NCI-H1092 (cell line): ENCODE results near the gene AOPEP.
"Not testable (repeated sequence)": the region's sequence is repeated elsewhere in the genome, so short reads cannot be mapped to it uniquely, and the experiment has no call there.

Source experiments
- DNase-seq: peaks from one replicate; lab custom pipeline; 2025; lab: John Stamatoyannopoulos, UW

AOPEP gene

DNA sequence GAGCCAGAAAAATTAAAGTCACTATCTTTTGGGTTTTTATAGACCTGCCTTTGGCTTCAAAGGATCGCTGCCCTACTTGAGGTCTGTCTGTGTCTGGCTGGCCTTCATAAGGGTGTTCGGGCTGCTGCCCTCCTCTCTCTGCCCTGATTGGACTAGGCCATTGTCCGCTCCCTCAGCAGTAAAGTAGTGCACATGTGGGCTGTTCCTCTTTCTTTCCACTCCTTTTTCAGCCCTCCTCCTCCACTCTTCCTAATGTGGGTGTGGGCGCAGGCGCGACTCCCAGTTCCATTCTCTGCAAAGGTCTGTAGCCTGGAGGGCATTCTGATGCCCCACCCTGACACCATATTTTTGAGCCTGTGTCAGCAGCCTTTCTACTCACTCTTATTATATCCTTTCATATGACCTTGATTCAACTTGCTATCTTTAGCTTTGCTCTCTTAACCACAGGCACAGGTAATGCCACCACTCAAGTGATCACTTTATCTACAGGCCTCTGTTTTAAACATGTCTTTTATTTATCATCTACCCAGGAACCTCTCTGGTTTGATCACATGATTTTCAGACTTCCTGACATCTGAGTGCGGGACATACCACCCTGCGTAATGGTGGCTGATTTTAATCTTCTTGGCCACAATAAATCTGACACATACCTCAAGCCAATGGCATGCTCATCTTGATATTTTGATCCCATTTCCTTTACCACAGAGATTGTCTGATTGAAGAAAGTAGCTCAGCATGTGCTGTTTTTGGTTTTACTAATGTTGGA is 144.5 kb downstream of the AOPEP start:
- no peak for DNase-seq

DNA sequence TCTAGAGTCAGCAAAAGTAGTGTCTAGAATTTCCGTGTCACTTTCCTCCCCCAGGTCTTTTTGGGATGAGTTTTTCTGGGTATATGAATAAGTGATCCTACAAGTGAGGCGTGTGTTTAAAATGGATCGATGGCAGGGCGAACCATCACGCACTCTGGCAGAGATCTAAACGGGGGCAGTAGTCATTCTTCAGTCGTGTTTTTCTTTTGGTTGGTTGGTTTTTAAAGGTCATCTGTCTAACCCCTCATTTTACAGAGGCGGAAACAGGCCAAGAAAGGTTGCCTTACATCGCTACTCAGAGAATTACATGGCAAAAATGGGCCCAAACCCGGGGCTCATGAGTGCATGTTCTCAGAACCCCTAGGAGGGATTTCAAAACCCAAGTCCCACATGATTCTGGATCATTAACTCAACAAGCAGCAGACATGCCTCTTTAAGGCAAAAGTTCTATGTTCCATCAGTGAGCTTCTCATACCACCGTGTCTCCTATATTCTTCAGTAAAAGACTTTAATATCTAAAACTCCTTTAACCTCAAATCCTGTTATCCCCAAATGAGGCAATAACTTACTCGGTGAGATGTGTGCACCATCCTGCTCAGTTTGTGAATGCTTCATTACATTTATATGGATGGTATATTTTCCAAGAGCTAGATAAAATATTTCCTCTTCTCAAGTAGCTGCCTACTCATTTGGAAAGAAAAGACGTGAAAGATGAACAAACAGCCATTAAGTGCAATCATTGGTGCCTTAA is 145.8 kb downstream of the AOPEP start:
- DNase-seq, result no peak

DNA sequence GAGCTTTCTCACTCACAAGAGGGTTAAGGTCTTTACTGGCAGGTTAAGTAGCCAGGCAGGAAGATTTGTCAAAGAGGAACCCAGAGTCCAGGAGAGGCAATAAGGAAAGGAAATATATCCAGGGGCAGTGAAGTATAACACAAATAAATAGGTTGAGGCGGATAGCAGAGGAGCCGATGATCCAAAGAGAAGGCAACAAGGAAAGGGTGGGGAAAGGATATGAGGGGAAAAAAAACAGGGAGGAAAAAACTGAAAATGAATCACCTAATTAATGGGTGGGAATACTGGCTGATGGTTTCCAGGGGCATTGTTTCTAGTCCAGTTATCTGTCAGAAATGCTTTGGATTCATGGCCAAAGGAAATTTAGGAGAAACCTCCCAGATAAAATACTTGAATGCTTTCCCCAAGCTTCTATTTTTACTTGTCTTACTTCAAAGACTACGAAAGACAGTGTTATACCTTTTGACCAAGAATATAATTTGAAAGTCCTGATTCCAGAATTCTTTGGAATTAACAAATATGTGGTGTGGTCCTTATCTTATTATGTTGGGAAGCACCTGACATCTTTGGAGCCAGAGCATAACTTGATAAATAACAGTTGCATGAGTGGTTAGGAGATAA is 146.5 kb downstream of the AOPEP start:
- no peak for DNase-seq

DNA sequence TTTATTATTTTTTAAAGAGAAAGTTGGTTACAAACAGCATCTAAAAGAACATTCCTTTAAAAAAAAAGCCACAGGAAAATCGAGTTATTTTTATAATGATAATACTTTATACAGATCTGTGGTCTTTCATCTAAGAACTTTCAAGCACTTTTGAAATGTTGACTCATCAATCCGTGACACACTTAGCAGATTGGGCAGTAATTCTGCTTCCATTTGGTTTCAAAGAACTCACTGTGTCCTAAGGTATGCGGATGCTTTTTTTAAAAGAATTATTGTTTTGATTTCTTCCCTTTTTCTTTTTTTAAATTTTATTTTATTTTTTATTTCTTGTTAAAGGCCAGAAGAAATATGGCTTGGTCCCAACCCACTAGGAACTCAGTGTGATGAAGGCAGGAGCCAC is 147.8 kb downstream of the AOPEP start:
- no peak for DNase-seq

DNA sequence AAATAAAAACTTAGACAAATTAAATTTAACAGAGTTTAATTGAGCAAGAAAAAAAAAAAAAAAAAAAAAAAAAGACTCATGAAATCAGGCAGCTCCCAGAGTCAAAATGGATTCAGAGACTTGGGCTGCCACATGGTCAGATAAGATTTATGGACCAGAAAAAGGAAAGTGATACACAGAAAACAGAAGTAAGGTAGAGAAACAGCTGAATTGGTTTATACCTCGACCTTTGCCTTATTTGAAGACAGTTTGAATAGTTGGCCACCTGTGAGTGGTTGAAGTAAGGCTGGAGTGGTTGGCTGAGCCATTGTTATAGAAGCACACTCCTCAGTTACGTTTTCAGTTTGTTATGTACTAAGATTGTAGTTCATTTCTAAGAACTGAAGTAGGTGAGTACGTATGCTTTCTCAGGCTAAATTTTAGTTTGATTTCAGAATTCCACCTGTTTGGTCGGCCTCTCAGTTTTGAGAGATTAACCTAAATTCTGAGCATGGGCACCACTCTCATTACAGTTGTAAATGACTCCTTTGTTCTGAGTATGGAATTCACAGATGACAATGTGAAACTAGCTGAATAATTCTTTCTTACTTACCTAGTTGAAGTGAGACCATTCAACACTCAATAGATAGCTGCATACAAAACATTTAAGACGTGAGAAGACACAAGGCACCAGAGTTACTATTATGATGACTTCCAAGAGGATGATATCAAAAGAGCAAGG is 149.0 kb downstream of the AOPEP start:
- no peak for DNase-seq

DNA sequence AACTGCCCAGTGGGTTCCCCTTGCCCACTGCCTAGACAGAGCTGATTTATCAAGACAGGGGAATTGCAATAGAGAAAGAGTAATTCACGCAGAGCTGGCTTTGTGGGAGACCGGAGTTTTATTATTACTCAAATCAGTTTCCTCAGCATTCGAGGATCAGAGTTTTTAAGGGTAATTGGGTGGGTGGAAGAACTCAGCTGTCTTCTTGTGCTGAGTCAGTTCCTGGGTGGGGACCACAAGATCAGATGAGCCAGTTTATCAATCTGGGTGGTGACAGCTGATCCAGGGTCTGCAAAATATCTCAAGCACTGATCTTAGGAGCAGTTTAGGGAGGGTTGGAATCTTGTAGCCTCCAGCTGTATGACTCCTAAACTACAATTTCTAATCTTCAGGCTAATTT is 152.3 kb downstream of the AOPEP start:
- not testable (repeated sequence) for DNase-seq

DNA sequence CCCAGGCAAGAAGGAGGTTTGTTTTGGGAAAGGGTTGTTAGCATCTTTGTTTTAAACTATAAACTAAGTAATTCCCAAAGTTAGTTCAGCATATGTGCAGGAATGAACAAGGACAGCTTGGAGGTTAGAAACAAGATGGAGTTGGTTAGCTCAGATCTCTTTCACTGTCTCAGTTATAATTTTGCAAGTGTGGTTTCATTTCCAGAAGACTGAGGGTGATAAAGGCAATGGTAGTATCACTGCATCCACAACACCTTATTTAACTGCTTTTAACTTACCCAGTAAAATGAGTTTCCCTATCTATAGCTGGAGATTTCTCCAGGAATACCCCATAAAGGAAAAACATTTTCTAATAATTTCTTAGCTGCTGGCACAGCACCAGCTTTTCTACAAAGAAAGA is 152.7 kb downstream of the AOPEP start:
- no peak for DNase-seq

DNA sequence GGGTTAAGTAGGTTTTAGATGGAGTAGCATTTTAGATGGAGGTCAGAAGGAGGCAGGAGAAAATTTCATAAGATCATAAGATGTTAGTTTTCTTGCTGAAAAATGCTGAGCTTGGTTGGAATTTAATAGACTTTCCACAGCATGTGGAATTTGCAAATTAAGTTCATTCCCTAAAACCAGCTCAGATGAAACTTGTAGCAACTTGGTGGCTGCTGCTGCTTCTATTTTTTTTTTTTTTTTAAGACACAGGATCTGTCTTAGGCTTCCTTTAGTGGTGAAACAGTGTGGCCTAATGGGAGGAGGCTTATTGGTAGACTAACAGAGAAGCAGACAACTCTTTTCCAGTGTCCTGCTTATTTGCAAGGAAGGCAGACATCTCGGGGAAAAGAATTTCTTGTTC is 154.5 kb downstream of the AOPEP start:
- DNase-seq, result no peak

DNA sequence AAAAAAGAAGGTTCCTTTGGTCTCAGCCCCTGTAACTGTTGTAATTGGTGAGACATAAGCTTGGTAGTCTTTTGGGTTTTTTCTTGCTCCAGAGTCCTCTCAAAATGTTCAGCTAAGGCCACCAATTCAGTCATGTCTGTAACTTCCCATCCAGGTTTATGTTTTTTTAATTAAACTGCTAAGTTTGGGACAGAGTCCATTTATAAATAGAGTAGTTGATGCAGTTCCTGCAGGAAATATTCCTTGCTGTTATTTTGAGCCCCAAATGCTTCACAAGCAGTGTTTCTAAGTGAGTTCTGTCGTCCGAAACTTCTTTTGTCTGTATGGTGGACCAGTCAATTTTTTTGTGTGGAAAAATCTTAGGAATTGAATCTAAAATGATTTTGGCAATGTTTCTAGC is 155.0 kb downstream of the AOPEP start:
- no peak for DNase-seq

DNA sequence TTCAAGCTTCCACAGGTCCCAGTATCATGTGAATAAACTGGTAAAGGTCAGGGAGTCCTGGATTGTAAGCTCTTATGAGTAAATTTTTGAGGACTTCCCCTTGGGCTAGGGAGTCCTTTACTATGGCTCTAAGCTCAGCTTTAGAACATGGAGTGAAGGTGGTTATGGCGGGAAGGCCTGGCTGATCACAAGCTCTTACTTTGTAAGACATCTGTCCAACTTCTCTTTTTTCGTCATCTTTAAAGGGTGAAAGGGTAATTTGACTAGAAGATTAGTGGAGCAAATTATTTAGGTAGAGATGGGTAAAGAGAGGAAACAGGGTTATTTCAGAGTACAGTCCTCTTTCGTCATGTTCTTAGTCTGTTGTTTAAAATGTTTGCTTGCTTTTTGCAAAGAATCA is 155.4 kb downstream of the AOPEP start:
- DNase-seq, result no peak

DNA sequence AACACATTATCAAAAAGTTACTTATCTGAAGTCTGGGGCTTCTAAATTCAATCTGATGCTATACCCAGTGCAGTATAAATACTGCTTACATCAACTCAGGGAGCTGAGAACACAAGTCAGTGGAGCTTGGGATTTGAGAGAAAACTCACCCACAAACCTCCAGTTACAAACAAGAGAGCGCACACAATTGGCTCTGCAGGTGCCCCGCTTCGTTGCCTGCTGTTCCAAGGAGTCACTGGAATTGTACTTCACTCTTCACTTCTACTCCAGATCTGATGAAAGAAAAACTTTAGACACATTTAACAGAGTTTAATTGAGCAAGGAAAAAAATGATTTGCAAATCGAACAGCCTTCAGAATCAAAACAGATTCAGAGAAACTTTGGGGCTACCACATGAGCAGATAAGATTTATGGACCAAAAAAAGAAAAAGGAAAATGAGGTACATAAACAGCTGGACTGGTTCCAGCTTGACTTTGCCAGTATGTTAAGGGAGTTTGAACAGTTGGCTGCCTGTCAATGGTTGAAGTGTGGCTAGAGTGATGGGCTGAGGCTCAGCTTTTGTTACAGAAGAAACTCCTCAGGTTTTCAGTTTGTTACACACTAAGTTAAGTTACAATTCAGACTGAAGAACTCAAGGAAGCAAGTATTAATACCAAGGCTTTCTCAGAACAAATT is 156.6 kb downstream of the AOPEP start:
- DNase-seq, result no peak

DNA sequence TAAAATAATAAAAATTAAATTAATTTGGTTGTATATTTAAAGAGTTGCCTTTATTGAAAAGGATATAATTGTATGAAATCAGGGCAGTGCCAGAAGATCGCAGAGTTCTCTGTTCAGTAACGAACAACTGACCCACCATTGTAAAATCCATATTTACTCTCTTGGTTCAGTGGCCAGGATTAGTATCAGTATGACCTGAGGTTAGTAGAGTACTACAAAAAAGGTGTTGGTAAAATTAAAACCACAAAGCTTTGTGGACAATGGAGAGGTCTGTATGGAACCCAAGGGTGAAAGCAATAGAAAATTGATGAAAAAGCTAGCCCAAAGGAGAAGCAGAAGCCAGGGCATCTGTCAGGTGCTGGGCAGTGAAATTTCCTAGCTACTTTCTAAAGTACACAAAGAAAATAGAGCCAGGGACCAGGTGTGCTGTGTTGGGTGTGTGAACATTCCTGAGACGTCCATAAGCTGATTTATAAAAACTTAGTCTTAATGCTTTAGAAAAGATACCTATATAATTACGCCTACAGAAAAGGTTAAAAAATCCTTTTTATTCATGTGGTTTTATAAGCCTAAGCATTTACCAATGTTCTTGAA is 159.5 kb downstream of the AOPEP start:
- no peak for DNase-seq

DNA sequence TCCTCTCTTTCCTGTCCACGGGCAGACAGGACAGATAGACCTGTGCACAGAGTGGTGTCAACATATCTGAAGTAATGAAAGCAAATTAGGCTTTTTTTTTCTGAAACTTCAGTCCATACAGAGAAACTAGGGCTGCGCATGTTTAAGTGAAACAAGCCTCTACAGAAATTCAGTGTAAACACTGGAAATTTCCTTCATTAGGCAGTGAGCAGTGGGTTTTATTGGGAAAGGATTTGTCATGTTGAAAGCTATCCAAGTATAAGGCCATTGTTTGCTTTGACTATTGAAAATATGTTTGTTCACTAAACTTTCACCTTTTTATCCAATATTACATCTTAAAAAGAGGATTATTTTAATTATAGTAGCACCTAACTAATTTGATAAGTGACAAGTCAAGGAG is 161.2 kb downstream of the AOPEP start:
- no peak for DNase-seq

DNA sequence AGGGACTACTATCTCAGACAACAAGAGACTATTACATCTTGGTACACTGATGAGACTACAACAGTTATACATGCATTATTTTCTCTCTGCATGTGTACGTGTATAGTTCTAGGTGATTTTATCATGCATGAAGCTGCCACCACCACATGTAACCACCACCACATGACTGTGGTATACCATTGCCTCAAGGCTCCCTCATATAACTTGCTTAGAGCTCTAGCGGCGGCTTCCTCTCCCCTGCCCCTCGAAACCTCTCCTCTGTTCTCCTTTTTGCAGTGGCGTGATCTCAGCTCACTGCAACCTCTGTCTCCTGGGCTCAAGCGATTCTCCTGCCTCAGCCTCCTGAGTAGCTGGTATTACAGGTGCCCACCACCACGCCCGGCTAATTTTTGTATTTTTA is 162.3 kb downstream of the AOPEP start:
- DNase-seq, result no peak

DNA sequence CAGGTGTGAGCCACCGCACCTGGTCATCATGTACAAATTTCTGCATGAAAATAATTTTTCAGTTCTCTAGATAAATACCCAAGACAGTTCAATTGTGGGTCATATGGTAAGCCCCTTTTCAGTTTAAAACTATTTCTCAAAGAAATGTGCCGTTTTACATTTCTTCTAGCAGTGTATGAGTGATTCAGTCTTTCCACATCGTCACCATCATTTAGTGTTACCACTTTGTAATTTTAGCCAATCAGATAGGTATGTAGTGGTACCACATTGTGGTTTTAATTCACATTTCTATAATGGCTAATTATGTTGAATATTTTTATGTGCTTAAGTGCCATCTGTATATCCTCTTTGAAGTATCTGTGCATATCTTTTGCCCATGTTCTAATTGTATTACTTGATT is 163.1 kb downstream of the AOPEP start:
- DNase-seq, result no peak

DNA sequence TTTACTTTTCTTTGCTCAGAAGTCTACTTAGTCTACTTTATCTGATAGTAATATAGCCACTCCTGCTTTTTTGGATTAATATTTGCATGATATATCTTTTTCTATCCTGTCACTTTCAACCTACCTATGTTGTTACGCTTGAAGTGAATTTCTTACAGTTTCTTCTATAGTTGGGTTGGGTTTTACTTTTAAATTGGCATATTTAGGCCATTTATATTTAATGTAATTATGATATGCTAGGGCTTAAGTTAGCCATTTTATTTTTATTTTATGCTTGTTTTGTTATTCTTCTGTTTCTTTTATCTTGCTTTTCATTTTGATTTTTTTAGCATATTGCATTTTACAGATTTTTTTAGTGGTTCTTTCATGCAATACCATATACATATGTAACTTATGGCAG is 164.7 kb downstream of the AOPEP start:
- DNase-seq, result no peak

DNA sequence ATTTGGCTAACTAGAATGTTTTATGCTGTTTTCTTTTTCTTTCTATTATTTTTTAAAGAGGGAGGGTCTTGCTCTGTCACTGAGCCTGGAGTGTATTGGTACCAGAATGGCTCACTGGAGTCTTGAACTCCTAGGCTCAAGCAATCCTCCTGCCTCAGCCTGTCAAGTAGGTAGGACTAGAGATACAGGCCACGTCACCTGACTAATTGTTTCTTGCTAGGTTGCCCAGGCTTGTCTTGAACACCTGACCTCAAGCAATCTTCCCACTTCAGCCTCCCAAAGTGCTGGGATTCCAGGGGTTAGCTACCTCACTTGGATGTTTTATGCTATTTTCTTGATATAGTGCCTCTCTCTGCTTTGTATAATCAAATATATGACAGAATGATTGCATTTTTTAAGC is 166.2 kb downstream of the AOPEP start:
- no peak for DNase-seq

DNA sequence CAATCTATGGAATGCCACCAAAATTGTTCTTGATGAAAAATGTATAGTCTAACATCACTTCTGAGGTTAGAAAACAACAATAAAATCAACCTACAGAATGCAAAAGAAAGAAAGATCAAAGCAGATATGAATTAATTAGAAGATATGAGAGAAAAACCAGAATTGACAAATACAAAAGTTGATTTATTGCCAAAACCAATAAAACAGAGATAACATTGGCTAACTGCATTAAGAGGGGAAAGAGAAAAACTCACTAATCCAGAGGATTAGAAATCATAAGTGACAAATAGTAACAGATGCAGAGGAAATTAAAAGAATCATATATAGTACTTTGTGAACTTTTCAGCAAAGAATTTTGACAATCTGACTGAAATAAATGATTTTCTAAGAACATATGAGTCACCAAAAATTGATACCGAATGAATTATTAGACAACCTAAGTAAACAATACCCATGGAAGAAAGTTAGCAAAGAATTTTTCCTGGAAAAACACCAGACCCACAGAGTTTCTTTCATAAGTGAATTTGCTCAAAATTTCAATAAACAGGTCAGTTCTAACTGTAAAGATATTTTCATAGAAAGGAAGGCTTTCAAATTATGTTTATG is 167.7 kb downstream of the AOPEP start:
- no peak for DNase-seq

DNA sequence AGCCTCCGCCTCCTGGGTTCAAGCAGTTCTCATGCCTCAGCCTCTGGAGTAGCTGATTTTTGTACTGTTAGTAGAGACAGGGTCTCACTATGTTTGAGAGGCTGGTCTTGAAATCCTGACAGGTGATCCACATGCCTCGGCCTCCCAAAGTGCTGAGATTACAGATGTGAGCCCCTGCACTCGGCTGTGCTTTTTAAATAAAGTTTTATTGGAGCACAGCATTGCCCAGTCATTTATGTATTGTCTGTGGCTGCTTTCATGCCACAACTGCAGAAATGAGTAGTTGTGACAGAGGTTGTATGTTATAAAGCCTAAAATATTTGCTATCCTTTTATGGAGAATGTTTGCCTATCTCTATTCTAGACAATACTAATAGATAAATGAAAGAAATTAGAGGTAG is 169.2 kb downstream of the AOPEP start:
- DNase-seq, result no peak

DNA sequence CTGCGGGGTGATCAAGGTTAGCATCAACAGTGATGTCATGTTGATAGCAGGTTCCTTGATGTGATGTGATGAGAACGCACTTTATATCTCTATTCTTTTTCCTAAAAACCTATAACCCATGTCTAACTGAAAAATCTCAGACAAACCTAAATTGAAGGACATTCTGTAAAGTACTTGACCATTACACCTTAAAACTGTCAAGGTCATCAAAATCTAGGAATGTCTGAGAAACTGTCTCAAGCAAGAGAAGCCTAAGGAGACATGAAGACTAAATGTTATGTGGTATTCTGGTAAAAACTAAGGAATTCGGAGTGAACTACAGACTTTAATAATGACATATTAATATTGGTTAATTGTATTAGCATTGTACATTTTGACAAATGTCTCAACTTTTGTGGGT is 170.0 kb downstream of the AOPEP start:
- no peak for DNase-seq
